HCT116 (cell line): Measurements from ENCODE around the gene DMD.

Experiments used
- EZH2 ChIP-seq: fragments of 200-600 bp; sonication (generic); IDR thresholded peaks from 2 replicates; pipeline ENCODE4 v1.6.1; 2017; ENCODE audit warnings: antibody characterized with exemption, mixed run types
- POLR2AphosphoS5 ChIP-seq: IDR thresholded peaks from 2 replicates; pipeline ENCODE4 v1.6.1; 2011; ENCODE audit warnings: mild to moderate bottlenecking, low read depth, low read length, moderate library complexity
- RAD21 ChIP-seq: IDR thresholded peaks from 2 replicates; pipeline ENCODE4 v1.6.1; 2012; ENCODE audit warnings: low read depth, mild to moderate bottlenecking
- SIN3A ChIP-seq: IDR thresholded peaks from 2 replicates; pipeline ENCODE4 v1.6.1; 2012; ENCODE audit warnings: low read depth
- YY1 ChIP-seq: IDR thresholded peaks from 2 replicates; pipeline ENCODE4 v1.6.1; 2011; ENCODE audit warnings: low read length, low read depth, moderate library complexity, mild to moderate bottlenecking; ENCODE audit not compliant: insufficient replicate concordance; ENCODE audit errors: extremely low read depth
- ZNF274 ChIP-seq: fragments of 200-500 bp; sonication (Bioruptor generic); IDR thresholded peaks from 2 replicates; pipeline ENCODE4 v1.6.1; 2014; ENCODE audit warnings: mild to moderate bottlenecking, low read depth, low read length, inconsistent platforms
- TF ChIP-seq, protein P1 (sequence below): IDR thresholded peaks from 2 replicates; pipeline ENCODE4 v1.6.1; 2012
- TF ChIP-seq, protein P2 (sequence below): IDR thresholded peaks from 2 replicates; pipeline ENCODE4 v1.6.1; 2012; ENCODE audit warnings: low read depth
- TF ChIP-seq, protein P3 (sequence below): IDR thresholded peaks from 2 replicates; pipeline ENCODE4 v1.6.1; 2012

DNA sequence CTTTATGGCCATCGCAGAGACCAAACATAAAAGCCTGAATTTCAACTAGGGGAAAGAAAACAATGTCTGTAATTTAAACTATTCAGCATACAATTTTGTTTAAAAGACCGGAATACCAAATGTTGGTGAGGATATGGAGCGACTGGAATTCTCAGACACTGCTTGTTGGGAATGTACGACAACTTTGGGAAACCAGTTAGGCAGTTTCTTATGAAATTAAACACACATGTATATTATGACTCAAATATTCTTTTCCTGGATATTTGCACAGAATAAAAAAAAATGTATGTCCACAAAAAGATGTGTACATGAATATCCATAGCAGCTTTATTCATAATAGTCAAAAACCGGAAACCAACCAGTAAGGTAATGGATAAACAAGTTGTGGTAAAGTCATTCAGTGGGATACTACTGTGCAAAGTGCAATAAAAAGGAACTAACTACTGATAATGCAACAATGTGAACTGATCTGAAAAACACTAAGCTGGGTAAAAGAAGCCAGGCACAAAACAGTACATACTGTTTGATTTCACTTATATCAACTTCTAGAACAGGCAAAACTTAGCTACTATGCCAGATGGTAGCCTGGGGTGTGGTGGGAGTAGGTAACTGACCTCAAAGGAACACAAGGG is 1986.9 kb downstream of the DMD start:
- TF ChIP-seq, protein P1, sequence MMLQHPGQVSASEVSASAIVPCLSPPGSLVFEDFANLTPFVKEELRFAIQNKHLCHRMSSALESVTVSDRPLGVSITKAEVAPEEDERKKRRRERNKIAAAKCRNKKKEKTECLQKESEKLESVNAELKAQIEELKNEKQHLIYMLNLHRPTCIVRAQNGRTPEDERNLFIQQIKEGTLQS = no peak
- TF ChIP-seq RAD21 (no peak), SIN3A (no peak), ZNF274 (no peak), YY1 (no peak), POLR2AphosphoS5 (no peak), EZH2 (no peak)
- TF ChIP-seq, protein P2, sequence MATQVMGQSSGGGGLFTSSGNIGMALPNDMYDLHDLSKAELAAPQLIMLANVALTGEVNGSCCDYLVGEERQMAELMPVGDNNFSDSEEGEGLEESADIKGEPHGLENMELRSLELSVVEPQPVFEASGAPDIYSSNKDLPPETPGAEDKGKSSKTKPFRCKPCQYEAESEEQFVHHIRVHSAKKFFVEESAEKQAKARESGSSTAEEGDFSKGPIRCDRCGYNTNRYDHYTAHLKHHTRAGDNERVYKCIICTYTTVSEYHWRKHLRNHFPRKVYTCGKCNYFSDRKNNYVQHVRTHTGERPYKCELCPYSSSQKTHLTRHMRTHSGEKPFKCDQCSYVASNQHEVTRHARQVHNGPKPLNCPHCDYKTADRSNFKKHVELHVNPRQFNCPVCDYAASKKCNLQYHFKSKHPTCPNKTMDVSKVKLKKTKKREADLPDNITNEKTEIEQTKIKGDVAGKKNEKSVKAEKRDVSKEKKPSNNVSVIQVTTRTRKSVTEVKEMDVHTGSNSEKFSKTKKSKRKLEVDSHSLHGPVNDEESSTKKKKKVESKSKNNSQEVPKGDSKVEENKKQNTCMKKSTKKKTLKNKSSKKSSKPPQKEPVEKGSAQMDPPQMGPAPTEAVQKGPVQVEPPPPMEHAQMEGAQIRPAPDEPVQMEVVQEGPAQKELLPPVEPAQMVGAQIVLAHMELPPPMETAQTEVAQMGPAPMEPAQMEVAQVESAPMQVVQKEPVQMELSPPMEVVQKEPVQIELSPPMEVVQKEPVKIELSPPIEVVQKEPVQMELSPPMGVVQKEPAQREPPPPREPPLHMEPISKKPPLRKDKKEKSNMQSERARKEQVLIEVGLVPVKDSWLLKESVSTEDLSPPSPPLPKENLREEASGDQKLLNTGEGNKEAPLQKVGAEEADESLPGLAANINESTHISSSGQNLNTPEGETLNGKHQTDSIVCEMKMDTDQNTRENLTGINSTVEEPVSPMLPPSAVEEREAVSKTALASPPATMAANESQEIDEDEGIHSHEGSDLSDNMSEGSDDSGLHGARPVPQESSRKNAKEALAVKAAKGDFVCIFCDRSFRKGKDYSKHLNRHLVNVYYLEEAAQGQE = no peak
- TF ChIP-seq, protein P3, sequence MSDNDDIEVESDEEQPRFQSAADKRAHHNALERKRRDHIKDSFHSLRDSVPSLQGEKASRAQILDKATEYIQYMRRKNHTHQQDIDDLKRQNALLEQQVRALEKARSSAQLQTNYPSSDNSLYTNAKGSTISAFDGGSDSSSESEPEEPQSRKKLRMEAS = no peak
